COR-L47 (cell line): ENCODE data around the gene HAGHL.

ENCODE experiments used
- DNase-seq: peaks from one replicate; lab custom pipeline; 2025; lab: John Stamatoyannopoulos, UW

Gene HAGHL, protein sequence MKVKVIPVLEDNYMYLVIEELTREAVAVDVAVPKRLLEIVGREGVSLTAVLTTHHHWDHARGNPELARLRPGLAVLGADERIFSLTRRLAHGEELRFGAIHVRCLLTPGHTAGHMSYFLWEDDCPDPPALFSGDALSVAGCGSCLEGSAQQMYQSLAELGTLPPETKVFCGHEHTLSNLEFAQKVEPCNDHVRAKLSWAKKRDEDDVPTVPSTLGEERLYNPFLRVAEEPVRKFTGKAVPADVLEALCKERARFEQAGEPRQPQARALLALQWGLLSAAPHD

GRCh38 chr16:726438-727290, at the start of gene HAGHL, which contains the start of gene CCDC78:
Gene HAGHL, plus strand, starts transcription at chr16:727106. Its CDS starts 404 bp downstream, at chr16:727510.
Gene CCDC78, minus strand, starts transcription at chr16:726443. Its CDS starts 76 bp downstream, at chr16:726367.
- DNase-seq: peak; percentile 37

DNA sequence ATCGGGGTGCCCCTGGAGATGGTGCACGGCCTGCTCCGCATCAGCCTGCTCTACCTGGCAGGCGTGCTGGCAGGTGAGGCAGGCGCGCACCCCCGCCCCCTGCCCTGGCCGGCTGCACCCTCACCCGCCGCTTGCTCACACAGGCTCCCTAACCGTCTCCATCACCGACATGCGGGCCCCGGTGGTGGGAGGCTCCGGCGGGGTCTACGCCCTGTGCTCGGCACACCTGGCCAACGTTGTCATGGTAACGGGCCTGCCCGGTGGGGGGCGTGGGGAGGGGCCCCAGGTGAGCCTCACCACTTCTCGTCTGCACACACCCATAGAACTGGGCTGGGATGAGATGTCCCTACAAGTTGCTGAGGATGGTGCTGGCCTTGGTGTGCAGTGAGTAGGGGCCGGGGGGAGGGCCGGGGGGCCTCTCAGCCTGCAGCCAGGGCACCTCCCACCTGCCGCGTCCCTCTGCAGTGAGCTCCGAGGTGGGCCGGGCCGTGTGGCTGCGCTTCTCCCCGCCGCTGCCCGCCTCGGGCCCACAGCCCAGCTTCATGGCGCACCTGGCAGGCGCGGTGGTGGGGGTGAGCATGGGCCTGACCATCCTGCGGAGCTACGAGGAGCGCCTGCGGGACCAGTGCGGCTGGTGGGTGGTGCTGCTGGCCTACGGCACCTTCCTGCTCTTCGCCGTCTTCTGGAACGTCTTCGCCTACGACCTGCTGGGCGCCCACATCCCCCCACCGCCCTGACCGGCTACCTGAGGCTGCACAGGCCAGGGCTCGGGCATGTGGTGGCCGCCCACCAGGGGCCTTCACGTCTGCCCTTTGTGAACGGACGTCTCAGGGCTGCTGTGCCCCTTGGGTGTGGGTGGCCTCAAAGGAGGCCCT, 49.4 kb upstream of the HAGHL start:
- DNase-seq: peak; percentile 64

GRCh38 chr16:678209-678857, 48.6 kb upstream of the HAGHL start:
- DNase-seq: no peak

DNA sequence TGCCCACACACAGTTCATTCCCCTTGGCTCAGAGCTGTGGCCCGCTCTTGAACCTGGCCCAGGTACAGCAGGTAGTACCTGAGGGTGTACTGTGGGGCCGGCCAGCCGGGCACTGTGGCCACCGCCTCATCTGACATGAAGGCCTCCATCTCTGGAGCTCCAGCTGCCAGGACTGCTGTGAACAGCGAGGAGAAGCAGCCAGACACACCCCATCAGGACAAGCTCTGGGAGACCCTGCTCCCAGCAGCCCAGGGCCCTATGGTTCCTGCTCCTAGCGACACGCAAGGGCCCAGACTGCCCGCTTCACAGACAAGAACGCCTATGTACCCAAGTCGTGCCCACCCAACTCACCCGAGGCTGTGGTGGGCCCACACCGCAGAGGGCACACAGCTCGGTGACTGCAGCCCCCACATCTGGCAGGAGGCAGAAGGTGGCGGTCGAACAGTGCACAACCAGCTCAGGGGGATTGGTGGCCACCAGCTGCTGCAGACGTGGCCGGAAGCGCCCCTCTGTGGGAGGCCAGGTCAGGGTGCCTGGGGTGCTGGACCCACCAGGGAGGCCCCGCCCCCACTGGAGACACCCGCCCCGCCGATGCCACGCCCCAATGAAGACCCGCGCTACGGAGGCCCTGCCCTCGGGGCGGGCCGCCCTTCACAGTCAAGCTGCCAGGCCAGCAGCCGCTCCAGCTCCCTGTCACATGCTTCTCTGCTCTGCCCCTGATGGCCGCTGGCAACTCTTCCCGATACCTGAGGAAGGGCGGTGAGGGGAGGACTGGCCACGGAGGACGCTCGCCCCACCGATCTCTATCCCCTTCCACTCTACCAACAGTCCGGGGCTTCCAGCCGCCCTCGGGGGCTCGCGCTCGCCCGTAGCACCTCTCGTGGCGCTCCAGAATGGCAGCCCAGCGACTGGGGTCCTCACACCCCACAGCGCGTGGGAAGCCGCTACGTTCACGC, 47.8 kb upstream of the HAGHL start:
- DNase-seq: no peak

DNA sequence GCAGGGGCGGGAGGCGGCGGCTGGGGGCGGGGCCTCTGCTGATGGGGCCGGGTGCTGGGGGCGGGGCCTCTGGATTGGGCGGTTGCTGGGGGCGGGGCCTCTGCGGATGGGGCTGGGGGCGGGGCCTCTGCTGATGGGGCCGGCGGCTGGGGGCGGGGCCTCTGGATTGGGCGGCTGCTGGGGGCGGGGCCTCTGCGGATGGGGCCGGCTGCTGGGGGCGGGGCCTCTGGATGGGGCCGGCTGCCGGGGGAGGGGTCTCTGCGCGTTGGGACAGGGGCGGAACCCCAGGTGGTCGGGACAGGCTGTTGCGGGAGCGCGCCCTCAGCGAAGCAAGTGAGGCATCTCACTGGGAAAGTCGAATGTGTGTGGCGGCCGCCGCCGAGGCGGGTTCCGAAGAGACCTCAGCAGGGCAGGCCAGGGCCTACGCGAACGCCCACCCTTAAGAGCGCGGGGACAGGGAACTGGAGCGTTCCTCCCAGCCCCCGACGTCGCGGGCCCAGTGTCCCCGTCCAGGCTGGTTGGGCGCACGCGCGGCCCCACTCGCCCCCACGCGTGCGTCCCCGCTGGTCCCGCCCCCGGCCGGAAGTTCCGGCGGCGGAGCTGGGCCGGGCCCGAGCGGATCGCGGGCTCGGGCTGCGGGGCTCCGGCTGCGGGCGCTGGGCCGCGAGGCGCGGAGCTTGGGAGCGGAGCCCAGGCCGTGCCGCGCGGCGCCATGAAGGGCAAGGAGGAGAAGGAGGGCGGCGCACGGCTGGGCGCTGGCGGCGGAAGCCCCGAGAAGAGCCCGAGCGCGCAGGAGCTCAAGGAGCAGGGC, 46.9 kb upstream of the HAGHL start, which contains the start of gene STUB1:
Gene STUB1 (plus strand): TSS at position 597 of the 811 bp plus-strand sequence. CDS start 116 bp downstream, at position 713.
- peak; percentile 68 for DNase-seq

- no peak for DNase-seq
Observed at GRCh38 chr16:680625-680945, 46.3 kb upstream of the HAGHL start.

- no peak for DNase-seq
Observed at GRCh38 chr16:680967-681745, 45.8 kb upstream of the HAGHL start.

DNA sequence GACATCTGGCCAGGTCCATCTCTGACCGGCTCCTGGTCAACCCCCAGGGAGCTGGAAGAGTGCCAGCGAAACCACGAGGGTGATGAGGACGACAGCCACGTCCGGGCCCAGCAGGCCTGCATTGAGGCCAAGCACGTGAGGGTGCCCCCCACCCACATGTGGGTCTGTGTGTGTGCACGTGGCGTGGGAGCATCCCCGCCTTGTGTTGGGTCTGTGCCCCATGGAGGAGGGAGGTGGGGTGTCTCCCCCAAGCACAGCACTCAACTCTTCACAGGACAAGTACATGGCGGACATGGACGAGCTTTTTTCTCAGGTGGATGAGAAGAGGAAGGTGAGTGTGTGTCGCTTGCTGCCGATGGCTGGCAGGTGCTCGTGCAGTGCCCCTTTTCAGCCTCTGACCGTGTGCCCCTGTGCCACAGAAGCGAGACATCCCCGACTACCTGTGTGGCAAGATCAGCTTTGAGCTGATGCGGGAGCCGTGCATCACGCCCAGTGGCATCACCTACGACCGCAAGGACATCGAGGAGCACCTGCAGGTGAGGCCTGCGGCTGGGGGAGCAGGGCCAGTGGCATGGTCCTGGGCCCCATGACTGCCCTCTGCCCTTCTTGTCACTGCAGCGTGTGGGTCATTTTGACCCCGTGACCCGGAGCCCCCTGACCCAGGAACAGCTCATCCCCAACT, 45.0 kb upstream of the HAGHL start:
- no peak for DNase-seq

- no peak for DNase-seq
Observed at GRCh38 chr16:682493-683395, 44.2 kb upstream of the HAGHL start.

- DNase-seq: no peak
Observed at GRCh38 chr16:683396-684070, 43.4 kb upstream of the HAGHL start.

GRCh38 chr16:684071-684794, 42.7 kb upstream of the HAGHL start, which contains the start of gene JMJD8:
Gene JMJD8, minus strand, starts transcription at chr16:684334. Its CDS starts 15 bp downstream, at chr16:684319.
- peak; percentile 98 for DNase-seq

GRCh38 chr16:684961-685696, 41.8 kb upstream of the HAGHL start:
- peak; percentile 96 for DNase-seq

GRCh38 chr16:685967-686366, 40.9 kb upstream of the HAGHL start:
- peak; percentile 72 for DNase-seq

DNA sequence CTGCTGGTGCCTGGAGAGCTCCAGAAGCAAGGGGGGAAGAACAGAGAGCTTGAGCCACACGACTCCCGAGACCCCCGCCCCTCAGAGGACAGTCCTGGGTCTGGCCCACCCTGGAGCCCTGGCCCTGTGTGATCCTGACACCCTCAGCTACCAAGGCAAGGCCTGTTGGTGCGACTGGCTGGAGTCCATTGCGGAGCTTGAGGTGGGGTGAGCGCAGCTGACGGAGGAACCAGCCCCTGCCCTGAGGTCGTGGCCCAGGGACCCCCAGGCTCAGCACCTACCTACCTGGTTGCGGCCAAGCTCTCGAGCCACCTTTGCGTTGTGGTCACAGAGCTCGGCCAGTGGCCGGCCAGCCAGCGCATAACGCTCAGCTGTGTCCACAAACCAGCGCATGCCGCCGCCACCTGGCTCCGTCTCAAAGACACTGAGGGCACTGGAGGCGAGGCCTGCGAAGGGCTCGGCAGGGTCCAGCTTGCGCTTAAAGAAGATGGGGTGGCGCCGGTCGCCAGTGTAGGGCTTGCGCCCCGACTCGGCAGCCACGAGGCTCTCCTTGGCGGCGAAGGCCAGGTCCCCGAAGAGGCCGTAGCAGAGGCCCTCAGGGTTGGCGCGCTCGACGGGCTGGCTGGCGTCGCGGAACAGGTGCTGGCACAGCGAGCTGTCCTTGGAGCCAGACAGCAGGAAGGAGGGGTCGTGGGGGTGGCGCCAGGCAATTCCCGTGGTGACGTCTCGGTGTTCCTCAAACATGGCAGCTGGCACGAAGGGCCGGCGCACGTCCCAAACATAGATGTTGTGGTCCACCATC, 40.2 kb upstream of the HAGHL start:
- no peak for DNase-seq
